22Rv1 (cell line): Measurements from ENCODE around the gene UBE2O.

Experiments used
- CTCF ChIP-seq: fragments of 450-650 bp; IDR thresholded peaks from 2 replicates; pipeline ENCODE4 v1.5.1; 2017; ENCODE audit warnings: mild to moderate bottlenecking
- ZFX ChIP-seq: fragments of 450-650 bp; IDR thresholded peaks from 2 replicates; pipeline ENCODE4 v1.6.1; 2017; ENCODE audit warnings: antibody characterized with exemption, borderline replicate concordance

- TF ChIP-seq CTCF = no peak
- TF ChIP-seq ZFX = no peak
These were observed 93.6 kb downstream of the UBE2O start for GRCh38 chr17:76359375-76359774.
